HG02981 (cell line): ENCODE results near the gene C17orf100.

Source experiments
- ATAC-seq: cut with Tn5 transposase; IDR thresholded peaks from one replicate; pipeline ENCODE4 v1.9.1; 2021; ENCODE audit warnings: mild to moderate bottlenecking, moderate library complexity; ENCODE audit not compliant: unreplicated experiment

Gene C17orf100

DNA sequence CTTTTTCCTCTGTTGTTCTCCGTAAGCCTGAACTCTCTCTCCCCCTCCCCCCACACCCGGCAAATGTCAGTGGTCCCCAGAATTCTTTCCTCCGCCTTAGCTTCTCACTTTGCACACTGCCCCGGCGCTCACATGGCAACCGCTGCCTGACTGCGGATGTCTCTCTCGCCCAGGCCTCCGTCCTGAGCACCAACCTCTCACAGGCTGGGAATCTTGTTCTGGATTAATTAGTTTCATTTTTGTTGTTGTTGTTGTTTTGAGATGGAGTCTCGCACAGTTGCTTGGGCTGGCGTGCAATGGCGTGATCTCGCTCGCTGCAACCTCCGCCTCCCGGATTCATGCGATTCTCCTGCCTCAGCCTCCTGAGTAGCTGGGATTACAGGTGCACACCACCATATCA lies 16.7 kb downstream of the C17orf100 start:
- ATAC-seq, result no peak

DNA sequence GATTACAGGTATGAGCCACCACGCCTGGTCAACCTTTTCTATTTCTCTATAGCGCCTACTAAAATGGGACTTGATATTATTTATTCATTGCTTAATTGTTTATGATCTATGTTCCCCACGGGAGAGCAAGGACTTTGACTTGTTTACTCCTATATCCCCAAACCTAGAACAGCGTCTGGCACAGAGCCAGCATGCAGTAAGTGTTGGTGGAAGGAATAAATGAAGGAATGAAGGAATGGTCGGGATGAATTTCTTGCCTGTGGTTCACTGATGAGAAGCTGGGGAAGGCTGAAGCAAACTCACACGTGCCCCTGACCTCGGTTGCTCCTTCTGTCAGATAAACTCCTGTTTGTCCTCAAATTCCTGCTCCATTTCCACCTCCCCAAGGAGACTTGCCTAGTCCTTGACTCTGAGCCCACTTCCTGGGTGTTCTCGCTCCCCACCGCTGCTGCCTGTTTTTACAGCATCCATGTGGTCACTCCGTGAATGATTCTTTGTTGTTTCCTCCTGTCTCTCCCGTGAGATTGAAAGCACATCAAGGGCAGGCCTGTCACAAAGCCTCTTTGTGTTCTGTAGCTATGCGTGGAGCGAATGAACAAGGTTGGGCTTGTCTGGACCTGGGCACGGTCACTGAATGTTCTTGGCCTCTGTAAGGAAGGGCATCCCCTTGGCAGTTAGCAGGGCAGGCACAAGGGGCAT lies 17.3 kb downstream of the C17orf100 start:
- no peak for ATAC-seq

DNA sequence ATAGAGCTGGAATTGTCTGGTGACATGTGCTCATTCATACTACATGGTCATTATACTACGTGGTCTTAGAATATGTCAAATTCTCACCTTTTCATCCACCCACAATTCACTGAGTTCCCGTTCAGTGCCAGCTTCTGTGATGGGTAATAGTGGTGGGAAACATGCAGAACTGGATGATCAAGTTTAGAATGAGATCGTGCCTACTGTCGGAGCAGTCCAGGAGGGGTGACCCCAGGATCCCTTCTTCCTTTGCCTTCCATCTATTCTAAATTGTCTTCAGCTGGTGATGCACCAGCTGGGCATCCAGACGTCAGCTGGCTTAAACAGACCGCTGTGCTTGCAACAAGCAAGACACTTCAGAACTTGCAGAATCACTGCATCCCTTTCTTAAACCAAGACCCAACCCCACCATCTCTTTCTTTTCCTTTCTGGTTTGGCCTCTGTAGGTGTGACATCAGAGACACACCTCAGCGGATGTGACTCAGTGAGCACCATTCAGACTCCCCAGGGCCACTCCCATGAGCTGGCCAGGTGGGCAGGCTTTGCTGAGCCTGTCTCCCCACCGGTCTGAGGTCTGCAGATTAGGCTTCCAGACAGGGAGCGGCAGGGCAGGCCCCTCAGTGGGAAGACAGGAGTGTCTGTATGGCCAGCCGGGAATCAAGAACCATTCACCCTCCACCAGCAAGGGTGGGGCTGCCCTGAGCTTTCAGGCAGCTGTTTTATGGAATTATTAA lies 18.1 kb downstream of the C17orf100 start:
- no peak for ATAC-seq

DNA sequence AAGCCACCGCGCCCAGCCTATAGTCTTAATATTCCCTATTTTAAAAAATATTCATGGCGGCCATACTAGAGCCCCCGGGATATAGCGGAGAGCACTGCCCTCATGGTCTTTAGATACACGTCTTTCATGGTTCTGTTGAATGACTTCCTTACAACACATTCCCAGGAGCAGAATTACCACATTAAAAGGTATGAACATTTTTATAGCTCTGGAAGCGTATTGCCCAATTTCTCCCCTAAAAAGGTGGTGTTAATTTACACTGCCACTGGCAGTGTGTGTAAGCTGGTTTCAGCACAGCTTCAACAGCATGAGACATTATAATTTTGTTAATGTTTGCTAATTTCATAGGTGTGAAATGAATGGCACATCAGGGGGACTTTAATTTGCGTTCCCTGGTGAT lies 19.0 kb downstream of the C17orf100 start:
- no peak for ATAC-seq

DNA sequence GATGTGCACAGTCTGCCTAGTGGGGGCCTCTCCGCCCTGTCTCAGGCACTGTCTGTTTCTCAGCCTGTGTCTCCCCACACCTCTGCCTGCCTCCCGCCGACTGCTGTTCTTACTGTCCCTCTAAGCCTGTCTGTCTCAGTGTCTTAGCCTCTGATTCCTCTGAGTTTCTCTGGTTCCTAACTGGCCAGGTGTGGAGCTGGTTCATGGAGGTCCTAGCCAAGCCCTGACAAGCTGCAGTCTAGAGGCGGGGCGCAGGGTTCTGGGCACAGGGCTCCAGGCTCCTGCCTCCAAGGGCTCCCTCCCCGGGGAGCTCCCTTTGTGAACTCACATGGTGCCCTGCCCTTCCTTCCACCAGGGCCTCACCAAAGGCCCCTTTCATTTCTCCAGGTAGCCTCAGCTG lies 19.4 kb downstream of the C17orf100 start:
- ATAC-seq, result no peak

DNA sequence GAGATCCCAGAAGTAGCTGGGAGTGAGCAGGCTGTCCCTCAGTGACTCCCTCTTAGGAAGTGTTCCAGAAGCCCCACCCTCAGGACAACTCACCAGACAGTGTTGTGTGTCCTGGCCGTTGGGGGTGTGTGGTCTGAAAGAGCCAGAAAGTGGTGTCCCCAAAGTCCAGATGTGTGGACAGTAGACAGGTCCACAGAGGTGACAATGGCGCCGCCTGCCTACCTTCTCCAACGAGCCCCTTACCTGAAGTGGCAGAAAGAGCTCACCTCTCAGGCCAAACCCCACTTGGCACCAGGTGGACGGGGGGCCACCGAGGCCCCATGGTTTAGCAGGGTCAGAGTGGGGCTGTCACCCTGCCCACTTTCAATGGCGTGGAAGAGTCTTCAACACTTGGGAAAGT lies 19.9 kb downstream of the C17orf100 start:
- ATAC-seq, result no peak

DNA sequence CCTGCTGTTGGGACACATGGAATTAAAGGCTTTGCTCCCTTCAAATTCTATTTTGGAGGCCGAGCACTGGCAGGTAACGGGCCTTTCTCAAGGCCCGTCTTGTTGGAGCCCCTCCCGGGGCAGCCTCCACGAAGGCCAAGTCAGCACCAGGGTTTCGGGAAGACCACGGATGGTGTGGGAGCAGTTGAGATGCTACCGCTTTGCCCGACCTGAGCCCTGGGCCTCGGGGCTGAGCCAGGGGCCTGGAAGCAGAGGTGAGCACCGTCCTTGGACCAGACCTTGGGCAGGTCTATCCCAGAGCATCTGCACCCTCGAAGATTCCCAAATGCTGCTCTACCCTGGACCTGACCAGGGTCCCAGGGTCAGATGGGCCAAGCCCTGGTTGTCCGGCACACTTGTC lies 23.0 kb downstream of the C17orf100 start:
- no peak for ATAC-seq

DNA sequence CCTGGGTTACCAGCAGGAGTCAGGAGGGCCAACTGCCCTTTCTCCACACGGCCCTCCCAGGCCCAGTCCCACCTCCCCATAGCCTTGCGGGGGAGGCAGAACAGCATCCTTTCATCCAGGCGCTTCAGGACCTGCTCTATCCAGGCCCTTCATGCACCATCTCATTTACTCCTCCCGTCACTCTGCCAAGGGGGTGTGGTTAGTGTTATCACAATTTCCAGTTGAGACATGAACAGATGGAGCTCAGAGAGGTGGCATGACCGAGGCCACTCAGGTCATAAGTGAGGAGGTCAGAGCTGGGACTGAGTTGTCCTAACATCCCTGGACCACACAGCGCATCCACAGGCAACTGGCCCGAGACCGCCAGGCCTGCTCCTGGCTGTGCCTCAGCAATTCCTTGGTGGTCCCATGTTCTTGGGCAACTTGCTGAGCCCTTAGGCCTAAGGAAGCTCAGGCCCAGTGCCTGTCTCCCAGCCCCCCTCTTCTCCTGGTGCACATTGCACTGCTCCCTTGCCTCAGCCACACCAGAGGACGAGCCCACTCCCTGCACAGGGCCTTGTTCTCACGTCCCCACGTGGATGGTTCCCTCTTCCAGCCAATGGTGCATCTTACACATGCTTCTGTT lies 23.8 kb downstream of the C17orf100 start:
- no peak for ATAC-seq

DNA sequence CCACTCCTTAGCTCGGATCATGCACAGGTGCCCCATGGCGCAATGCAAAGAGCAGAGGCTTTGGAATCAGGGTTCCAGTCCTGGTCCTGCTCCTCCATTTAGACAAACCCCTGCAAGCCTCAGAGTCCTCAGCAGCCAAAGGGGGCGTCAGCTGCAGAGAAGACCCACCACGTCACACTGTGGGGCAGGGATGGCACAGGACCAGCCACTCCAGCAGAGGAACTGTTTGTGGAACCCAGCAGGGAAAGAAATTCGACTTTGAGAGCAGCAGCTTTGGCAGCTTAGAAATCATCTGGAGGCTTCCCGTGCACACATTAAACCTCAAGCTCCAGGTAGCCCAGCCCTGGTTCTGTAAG lies 25.2 kb downstream of the C17orf100 start:
- no peak for ATAC-seq

DNA sequence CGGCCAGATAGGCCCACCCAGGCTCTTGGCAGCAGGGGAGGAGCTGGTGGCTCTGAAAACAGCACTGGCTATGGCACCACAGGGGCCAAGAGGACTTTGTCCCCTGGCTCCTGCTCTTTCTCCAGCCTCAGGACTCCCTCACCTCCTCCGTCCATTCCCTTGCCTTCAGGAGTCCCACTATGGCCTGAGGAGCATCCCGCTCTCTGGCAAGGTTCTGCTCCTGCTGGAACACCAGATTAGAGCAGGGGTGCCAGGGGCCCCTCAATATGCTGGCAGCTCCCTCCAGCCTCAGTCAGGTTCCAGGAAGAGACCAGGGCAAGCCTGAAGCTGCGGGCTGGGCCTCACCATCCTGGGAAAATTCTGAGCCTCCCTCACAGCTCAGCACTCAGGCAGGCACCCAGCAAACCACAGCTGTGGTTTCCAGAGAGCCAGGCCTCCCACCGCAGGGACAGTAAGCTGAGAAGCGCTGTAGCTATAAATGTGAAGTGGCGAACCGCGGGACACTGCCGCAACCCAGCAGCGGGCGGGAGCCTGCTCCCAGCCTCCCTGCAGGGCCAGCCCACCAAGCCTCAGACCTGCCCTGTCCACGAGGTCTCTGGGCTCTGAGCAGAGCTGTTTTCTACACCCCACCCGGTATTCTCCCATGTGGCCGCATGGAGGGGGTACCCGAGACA lies 25.7 kb downstream of the C17orf100 start:
- no peak for ATAC-seq

DNA sequence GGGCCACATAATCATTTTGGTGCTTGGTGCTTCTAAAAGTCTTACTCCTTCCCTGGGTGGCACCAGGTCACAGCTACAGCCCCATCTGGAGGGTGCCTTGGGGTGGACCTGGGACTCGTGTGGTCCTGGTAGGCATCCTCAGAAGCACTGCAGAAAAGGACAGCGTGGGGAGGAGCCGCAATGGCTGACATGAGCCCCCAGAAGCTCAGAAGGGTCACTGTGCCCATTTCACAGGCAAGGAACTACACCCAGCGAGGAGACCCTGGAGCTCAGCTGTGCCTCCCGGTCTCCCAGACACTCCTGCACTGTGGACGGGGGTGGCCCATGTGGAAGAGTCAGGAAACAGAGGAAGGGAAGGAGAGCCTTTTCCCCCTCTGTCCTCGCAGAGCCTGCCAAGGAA lies 26.4 kb downstream of the C17orf100 start:
- no peak for ATAC-seq

DNA sequence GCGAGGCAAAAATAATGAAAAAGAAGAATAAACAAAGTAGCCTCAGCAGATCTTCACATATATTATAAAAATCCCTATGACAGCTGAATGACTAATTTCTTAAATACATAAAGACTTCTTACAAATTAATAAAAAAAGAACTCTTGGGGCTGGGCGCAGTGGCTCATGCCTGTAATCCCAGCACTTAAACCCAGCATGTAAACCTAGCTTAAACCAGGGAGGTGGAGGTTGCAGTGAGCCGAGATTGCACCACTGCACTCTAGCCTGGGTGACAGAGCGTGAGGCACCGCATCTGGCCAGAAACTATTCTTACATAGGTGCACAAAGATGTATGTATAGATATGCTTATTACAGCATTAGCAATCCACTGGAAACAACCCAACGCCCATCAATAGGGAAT lies 27.7 kb downstream of the C17orf100 start:
- no peak for ATAC-seq

DNA sequence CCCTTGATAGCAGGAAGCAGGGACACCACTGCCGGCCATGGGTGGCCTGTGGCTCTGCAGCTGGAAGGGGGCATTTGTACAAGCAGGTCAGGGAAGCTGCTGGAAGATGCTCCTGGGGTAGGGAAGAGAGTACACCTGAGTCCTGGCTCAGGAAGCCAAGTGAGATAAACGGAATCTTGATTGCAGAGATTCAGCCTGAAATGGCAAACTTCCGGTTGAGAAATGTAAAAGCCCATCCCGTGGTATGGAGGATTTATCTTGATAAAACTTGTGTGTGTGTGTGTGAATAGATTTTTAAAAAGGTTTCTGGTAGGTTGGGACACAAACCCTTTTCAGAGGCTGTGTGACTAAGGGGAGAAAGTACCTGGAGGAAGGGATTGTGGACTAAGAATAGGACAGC lies 29.6 kb downstream of the C17orf100 start:
- no peak for ATAC-seq

DNA sequence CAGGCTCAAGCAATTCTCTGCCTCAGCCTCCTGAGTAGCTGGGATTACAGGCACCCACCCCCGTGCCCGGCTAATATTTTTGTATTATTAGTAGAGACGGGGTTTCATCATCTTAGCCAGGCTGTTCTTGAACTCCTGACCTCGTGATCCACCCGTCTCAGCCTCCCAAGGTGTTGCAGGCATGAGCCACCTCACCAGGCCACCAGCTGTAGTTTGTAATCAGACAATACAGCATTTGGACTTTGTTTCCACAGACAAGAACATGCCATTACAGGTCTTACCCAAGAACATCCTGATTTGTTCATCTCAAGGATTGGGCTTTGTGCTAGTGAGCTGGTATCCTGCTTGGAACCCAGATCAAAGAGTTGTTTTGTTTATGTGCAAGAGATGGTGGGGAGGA lies 30.1 kb downstream of the C17orf100 start:
- no peak for ATAC-seq

DNA sequence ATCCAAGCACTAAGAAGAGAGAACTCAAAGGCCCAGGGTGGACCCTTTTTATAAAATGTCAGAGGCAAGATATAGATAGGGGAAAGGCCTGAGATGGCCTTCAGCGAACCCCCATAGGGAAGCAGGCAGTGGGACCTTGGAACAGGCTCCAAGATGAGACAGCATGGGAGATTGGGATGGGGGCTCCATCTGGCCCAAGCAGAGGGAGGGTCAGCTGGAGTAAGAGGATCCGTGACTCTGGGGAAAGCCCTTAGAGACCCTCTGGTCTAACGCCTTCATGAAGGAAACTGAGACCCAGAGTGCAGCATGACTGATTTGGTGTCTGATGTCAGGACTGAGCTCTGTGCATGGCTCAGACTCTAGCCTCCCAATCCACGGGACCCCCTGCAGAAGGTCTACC lies 30.8 kb downstream of the C17orf100 start:
- ATAC-seq, result no peak

DNA sequence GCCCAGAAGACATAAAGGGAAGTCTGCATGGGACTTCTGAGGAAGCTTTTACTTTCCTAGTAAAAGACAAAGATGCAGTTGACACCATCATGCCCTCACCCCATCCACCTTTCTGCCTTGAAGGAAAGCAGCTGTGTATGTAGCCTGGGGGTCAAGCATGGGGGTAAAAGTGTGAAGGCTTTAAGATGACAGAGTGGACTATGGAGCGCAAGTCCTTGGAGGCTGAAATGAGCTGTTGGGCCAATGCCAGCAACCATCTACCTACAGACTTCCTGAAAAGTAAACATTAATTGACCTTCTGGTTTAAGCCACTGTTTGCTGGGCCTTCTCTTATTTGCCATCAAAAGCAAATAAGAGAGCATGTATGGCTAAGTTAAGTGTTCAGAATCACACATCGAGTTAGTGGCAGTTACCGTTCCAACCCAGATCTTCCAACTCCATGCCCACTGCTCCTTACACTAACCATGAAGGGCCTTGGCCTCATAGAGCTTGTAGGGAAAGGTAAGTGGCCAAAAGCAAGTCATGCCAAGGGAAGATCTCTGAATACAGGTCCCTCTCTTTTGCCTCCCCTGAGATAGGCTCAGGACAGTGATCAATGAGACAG lies 31.6 kb downstream of the C17orf100 start:
- no peak for ATAC-seq

DNA sequence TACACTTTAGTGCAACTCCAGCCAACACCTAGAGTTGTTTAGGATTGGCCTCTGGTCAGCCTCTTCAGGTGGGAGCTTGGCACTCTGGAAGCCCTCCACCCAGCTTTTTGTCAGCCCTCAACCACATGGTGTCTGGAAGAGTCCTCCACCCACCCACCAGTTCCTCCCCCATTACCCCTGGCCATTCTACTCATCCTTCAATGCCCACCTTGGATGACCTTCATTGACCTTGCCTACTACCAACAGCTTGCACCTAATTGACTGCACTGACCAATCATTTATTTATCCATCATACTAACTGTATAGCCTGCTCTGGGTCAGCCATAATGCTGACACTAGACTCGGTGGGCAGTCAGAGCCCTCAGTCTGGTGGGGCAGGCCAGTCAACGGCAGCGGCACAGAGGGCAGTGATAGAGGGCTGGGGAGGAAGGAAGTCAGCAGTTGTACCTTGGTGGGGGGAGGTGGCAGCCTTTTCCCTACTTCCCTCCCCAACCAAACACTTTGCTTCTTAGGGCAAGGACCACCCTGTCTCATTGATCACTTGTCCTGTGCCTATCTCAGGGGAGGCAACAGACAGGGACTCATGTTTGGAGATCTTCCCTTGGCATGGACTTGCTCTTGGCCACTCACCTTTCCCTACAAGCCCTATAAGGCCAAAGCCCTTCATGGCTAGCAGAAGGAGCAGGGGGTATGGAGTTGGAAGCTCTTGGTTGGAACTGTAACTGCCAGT lies 32.3 kb downstream of the C17orf100 start:
- no peak for ATAC-seq

DNA sequence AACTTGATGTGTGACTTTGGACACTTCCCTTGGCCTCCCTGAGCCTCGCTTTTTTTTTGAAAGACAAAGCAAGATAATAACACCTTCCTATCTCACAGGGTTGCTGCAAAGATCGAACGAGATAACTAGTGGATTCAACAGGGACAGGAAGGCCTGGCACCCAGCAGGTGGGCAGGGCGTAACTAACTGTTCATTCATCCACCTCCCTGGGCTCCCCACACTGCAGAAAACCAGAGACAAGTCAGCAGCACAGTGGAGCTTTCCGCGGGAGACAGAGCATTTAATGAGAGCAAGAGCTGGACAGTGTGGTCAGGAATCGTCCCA lies 32.9 kb downstream of the C17orf100 start:
- no peak for ATAC-seq

DNA sequence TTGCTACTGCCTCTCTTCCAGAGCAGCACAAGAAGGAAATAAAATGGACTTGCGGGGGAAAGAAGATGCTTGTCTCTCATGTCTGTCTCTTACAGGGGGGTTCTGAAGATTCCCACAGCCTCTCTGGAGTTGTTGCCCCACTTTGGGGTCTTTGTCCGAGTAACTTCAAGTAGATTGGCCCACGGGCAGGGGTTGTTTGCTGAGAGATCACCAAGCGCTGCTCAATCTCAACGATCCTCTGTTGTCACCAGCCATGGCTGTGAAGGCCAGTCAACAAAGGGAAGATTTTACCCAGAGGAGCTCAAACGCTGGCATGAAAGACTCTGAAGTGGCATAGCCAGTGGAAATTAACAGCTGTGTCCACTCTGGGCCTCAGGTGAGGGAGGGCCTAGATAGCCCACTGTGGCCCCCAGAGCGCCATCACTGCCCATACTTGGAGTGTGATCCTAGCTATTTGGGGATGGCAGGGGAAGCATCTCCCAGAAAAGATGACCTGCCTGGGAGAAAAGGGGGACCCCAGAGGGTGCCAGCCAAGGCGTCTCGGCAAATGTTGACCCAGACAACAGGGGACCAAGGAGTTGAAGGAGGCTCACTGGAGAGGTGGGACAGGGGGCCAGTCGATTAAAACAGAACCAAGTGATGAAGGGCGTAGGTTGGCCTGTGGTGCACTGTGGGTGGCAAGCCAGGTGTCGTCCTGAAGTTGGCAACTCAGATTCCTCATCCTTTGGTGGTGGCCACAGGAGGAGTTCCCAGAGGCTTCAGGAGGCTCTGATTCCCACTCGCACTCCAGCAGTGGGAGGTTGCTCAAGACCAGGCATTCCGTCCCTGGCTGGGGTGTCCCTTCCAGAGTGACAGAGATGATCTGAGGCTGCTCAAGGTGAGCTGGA lies 33.6 kb downstream of the C17orf100 start:
- ATAC-seq, result no peak

DNA sequence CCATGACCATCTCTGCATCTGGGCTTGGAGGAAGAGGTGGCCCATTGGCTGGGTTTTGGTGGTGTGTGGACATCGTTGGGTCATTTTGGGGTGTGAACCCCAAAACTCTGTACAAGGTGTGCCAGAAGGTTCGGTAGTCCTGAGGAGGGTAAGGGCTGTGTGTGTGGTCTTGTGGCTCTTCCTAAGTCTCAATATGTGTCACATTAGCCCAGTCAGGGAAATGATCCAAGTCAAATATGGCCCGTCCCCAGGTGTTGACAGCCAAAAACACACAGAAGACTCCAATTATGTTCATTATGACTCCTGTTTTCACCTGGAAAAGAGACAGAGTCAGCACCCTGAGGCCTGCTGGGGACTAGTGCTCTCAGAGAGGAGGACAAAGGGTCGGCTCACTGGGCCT lies 34.5 kb downstream of the C17orf100 start:
- no peak for ATAC-seq
